ENCODE results near the gene IMPG2.
A peak's percentile ranks its signal among the peaks of the same experiment; 100 is the strongest.

IMPG2 gene

GRCh38 chr3:101268971-101269671 is 51.3 kb downstream of the IMPG2 start:
- TF ChIP-seq, protein P1, sequence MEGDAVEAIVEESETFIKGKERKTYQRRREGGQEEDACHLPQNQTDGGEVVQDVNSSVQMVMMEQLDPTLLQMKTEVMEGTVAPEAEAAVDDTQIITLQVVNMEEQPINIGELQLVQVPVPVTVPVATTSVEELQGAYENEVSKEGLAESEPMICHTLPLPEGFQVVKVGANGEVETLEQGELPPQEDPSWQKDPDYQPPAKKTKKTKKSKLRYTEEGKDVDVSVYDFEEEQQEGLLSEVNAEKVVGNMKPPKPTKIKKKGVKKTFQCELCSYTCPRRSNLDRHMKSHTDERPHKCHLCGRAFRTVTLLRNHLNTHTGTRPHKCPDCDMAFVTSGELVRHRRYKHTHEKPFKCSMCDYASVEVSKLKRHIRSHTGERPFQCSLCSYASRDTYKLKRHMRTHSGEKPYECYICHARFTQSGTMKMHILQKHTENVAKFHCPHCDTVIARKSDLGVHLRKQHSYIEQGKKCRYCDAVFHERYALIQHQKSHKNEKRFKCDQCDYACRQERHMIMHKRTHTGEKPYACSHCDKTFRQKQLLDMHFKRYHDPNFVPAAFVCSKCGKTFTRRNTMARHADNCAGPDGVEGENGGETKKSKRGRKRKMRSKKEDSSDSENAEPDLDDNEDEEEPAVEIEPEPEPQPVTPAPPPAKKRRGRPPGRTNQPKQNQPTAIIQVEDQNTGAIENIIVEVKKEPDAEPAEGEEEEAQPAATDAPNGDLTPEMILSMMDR (IDR thresholded peaks at IDR 0.05; ENCODE audit: low read depth, low read length), result no peak
- DNase-seq (ENCODE audit: low read depth in 2 of 2), result no peak
- no peak overlapping the region for H3K4me3 ChIP-seq (replicated peaks in 1 of 2; ENCODE audit: low read depth in 2 of 2, low read length in 2 of 2)

DNA sequence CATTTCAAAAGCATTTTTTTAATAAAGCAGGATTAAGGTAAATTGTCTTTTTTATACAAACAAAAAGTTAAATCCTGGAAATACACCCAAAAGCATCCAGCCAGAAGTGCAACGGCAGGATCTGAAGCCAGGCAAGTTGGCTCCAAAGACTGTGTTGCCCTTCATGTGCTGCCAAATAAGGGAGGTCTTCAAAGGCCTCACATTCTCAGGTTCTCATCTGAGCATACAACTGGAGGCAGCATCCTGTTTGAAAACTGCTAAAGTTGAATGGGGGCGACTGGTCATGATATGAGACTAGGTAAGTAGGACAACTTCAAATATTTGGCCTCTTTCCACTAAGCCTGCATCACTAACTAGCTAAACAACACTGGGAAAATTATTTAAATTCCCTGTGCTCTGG is 52.2 kb downstream of the IMPG2 start:
- no peak for DNase-seq (ENCODE audit: low read depth in 2 of 2)
- TF ChIP-seq, protein P1 (IDR thresholded peaks at IDR 0.05; ENCODE audit: low read depth, low read length), result no peak
- no peak overlapping the region for H3K4me3 ChIP-seq (replicated peaks in 1 of 2; ENCODE audit: low read depth in 2 of 2, low read length in 2 of 2)

DNA sequence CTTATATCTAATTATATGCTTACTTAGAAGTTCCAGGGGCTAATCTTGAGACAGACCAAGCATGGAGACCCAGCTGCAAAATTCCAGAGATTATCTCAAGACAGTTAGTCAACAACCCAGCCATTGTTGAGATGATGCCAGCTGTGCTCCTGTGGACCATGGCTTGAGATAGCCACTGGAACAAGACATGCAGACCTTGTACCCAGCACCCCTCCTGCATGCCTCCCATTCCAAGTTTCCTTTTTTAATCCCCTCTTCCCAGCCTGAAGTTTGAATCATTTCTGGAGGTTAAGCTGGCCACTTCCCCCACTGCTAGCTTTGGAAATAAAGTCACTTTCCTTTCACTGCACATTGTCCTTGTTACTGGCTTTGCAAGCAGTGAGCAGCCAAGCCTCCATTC is 53.8 kb downstream of the IMPG2 start:
- no peak overlapping the region for H3K4me3 ChIP-seq (replicated peaks in 1 of 2; ENCODE audit: low read depth in 2 of 2, low read length in 2 of 2)
- TF ChIP-seq, protein P1 (IDR thresholded peaks at IDR 0.05; ENCODE audit: low read depth, low read length), result no peak
- DNase-seq (ENCODE audit: low read depth in 2 of 2), result no peak

GRCh38 chr3:101266071-101266470 is 54.3 kb downstream of the IMPG2 start:
- TF ChIP-seq, protein P1 (IDR thresholded peaks at IDR 0.05; ENCODE audit: low read depth, low read length), result no peak
- H3K4me3 ChIP-seq (replicated peaks in 1 of 2; ENCODE audit: low read depth in 2 of 2, low read length in 2 of 2), result no peak overlapping the region
- DNase-seq (ENCODE audit: low read depth in 2 of 2), result no peak

- no peak for DNase-seq (ENCODE audit: low read depth in 2 of 2)
- TF ChIP-seq, protein P1 (IDR thresholded peaks at IDR 0.05; ENCODE audit: low read depth, low read length), result no peak
- H3K4me3 ChIP-seq (replicated peaks in 1 of 2; ENCODE audit: low read depth in 2 of 2, low read length in 2 of 2), result no peak overlapping the region
These were observed 57.8 kb downstream of the IMPG2 start for GRCh38 chr3:101262393-101263240.

DNA sequence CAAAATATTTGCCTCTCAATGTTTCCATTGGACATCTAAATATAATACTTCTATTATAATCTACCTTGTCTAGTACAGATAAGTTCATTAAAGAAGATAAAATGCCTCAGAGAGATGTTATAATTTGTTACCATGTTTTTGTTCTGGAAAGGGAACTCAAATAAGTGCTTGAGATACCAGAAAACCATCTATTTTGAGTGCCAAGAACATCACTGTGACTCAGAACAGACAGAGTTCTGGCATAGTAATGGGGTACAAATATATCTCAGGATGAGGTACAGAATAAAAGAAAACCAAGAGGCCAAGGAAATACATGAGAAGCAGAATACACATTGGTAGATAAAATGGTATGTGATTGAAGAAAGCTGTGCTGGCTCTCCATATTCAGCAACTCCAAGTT is 58.9 kb downstream of the IMPG2 start:
- H3K4me3 ChIP-seq (replicated peaks in 1 of 2; ENCODE audit: low read depth in 2 of 2, low read length in 2 of 2), result no peak overlapping the region
- TF ChIP-seq, protein P1 (IDR thresholded peaks at IDR 0.05; ENCODE audit: low read depth, low read length), result no peak
- DNase-seq (ENCODE audit: low read depth in 2 of 2), result peak; percentile 21 to 62
